Measurements from ENCODE around the gene SLC7A1. TPM values are rescaled to one million over a fixed set of nuclear protein-coding genes. Genes with fewer than 3 reads are reported as not detected.

SLC7A1 gene
- total RNA-seq, 1 experiment from 2014 or later = 62.8 TPM

DNA sequence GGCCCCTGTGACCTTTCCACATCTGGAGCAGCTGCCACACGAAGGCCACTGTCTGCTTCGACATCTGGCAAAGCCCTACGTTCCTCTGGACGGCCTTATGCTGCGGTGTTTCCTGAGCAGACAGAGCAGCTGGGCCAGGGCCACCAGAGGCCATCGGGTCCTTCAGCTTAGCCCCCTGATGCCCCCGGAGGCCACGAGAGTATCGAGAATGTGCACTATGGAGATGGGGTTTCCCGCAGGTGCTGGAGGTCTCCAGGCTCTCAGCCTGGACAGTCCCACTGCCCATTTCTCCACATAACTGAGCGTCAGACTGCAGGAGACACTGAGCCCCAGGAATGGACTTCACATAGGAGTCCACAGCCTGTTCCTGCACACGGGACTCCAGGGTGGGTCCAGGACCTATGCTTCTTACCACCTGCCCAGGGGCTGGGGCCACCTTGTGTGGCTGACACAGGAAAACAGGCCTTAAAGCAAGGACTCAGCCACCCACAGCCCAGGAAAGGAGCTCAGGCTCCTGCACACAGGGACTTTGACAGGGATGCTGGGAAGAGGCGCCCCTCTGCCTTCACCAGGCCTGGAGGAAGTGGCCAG is 80.7 kb downstream of the SLC7A1 start:
- H3K27me3 ChIP-seq (ENCODE audit: insufficient read depth, low read depth) = no peaks in the 10 kb centered on the region
- H3K9me3 ChIP-seq (ENCODE audit: insufficient read depth, low read depth) = no peaks in the 10 kb centered on the region
- no peaks in the 10 kb centered on the region for H3K79me2 ChIP-seq (ENCODE audit: low read depth)
- no peak for TF ChIP-seq EZH2 (IDR thresholded peaks at IDR 0.05; ENCODE audit: low read depth)
- TF ChIP-seq, protein P1, sequence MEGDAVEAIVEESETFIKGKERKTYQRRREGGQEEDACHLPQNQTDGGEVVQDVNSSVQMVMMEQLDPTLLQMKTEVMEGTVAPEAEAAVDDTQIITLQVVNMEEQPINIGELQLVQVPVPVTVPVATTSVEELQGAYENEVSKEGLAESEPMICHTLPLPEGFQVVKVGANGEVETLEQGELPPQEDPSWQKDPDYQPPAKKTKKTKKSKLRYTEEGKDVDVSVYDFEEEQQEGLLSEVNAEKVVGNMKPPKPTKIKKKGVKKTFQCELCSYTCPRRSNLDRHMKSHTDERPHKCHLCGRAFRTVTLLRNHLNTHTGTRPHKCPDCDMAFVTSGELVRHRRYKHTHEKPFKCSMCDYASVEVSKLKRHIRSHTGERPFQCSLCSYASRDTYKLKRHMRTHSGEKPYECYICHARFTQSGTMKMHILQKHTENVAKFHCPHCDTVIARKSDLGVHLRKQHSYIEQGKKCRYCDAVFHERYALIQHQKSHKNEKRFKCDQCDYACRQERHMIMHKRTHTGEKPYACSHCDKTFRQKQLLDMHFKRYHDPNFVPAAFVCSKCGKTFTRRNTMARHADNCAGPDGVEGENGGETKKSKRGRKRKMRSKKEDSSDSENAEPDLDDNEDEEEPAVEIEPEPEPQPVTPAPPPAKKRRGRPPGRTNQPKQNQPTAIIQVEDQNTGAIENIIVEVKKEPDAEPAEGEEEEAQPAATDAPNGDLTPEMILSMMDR (conservative IDR thresholded peaks at IDR 0.05) = no peak
- no peaks in the 10 kb centered on the region; the same call in 1 of the 2 replicates for H3F3A ChIP-seq (ENCODE audit: insufficient read depth, low read depth)
- H3K4me1 ChIP-seq (replicated peaks; ENCODE audit: insufficient read depth) = no peaks in the 10 kb centered on the region
- no peaks in the 10 kb centered on the region for H3K9me2 ChIP-seq (ENCODE audit: insufficient read depth)
- H3K36me3 ChIP-seq (ENCODE audit: low read depth) = peaks cover 29% of the 10 kb centered on the region; the same call in 1 of the 2 replicates
- intact Hi-C loops (cut with micrococcal nuclease; ENCODE audit: unreplicated experiment) = no loop called here
- ChIA-PET CTCF (no interaction called here), POLR2A (ENCODE audit: unreplicated experiment) (no interaction called here)
- no peak overlapping the region for H3K27ac ChIP-seq
- no peak overlapping the region for H3K4me2 ChIP-seq
- H3K4me3 ChIP-seq = no peak overlapping the region
- H2AFZ ChIP-seq = no peak overlapping the region
- BruUV-seq (replicated peaks) = no TSS peak
- DNase-seq = no peak
- H4K20me1 ChIP-seq (ENCODE audit: insufficient read depth) = peaks cover 34% of the 10 kb centered on the region

DNA sequence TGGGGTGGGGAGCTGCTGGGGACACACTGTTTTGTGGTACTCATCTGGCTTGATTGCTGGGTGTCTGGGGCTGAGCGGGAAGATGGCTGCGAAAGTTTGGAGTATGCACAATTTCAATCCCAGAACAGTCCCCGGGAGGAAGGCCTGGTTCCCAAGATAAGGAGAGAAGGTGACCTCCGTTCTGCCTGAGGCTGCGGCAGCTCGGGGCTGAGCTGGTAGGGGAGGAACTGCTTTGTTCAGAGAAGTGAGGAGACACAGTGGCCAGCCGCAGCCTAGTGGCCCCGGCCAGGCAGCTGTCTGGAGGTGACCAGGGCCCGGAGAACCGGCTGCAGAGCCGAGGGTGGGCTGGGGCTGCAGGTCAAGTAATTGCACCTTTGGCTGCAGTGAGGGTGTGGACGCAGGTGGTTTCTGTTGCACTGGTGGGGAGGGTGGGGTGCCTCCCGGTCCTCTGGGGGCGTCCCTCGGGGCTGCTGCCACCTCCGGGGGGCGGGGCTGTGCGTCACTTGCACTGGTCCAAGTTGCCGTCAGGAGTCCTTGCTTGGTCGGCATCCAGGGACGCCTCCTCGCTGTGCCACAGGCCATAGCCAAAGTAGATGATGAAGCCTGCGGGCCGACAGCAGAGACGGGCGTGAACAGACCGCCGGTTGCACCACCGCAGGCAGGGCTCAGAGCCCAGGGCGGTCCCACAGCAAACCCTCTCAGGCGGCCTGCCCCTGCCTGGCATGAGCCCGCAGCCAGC is 81.3 kb downstream of the SLC7A1 start:
- CTCF ChIA-PET = no interaction called here
- intact Hi-C loops (cut with micrococcal nuclease; ENCODE audit: unreplicated experiment) = no loop called here
- BruUV-seq (replicated peaks) = no TSS peak
- POLR2A ChIA-PET (ENCODE audit: unreplicated experiment) = no interaction called here
- no peaks in the 10 kb centered on the region for H3K9me3 ChIP-seq (ENCODE audit: insufficient read depth, low read depth)
- H3K36me3 ChIP-seq (ENCODE audit: low read depth) = peaks cover 29% of the 10 kb centered on the region; the same call in 1 of the 2 replicates
- H4K20me1 ChIP-seq (ENCODE audit: insufficient read depth) = peaks cover 28% of the 10 kb centered on the region
- TF ChIP-seq EZH2 (IDR thresholded peaks at IDR 0.05; ENCODE audit: low read depth) = no peak
- TF ChIP-seq, protein P1 (conservative IDR thresholded peaks at IDR 0.05) = no peak
- DNase-seq = no peak
- no peak overlapping the region for H3K4me3 ChIP-seq
- no peaks in the 10 kb centered on the region for H3K4me1 ChIP-seq (replicated peaks; ENCODE audit: insufficient read depth)
- H3K79me2 ChIP-seq (ENCODE audit: low read depth) = no peaks in the 10 kb centered on the region
- H3K4me2 ChIP-seq = no peak overlapping the region
- H3F3A ChIP-seq (ENCODE audit: insufficient read depth, low read depth) = peaks cover 6% of the 10 kb centered on the region; the same call in 1 of the 2 replicates
- H3K9me2 ChIP-seq (ENCODE audit: insufficient read depth) = no peaks in the 10 kb centered on the region
- no peak overlapping the region for H2AFZ ChIP-seq
- no peaks in the 10 kb centered on the region for H3K27me3 ChIP-seq (ENCODE audit: insufficient read depth, low read depth)
- H3K27ac ChIP-seq = no peak overlapping the region

GRCh38 chr13:29513002-29513980 is 82.2 kb downstream of the SLC7A1 start:
- Histone ChIP-seq H3K27ac (no peak overlapping the region), H3K36me3 (ENCODE audit: low read depth) (peaks cover 29% of the 10 kb centered on the region; the same call in 1 of the 2 replicates), H3K9me3 (ENCODE audit: insufficient read depth, low read depth) (no peaks in the 10 kb centered on the region), H3K4me2 (no peak overlapping the region), H3K4me3 (no peak overlapping the region), H3K79me2 (ENCODE audit: low read depth) (no peaks in the 10 kb centered on the region), H3K9me2 (ENCODE audit: insufficient read depth) (no peaks in the 10 kb centered on the region), H3F3A (ENCODE audit: insufficient read depth, low read depth) (peaks cover 14% of the 10 kb centered on the region; the same call in 1 of the 2 replicates), H4K20me1 (ENCODE audit: insufficient read depth) (peaks cover 28% of the 10 kb centered on the region), H3K4me1 (replicated peaks; ENCODE audit: insufficient read depth) (no peaks in the 10 kb centered on the region), H3K27me3 (ENCODE audit: insufficient read depth, low read depth) (no peaks in the 10 kb centered on the region), H2AFZ (no peak overlapping the region)
- ChIA-PET POLR2A (ENCODE audit: unreplicated experiment) (no interaction called here), CTCF (no interaction called here)
- no TSS peak for BruUV-seq (replicated peaks)
- DNase-seq = no peak
- intact Hi-C loops (cut with micrococcal nuclease; ENCODE audit: unreplicated experiment) = no loop called here
- TF ChIP-seq, protein P1 (conservative IDR thresholded peaks at IDR 0.05) = no peak
